HuH-7 (cell line): ENCODE data around the gene SPATC1L.
A peak's percentile ranks its signal among the peaks of the same experiment; 100 is the strongest.
"Not testable (repeated sequence)": the region's sequence is repeated elsewhere in the genome, so short reads cannot be mapped to it uniquely, and the experiment has no call there.

ENCODE experiments used
- DNase-seq: peaks from one replicate; pipeline ENCODE4 v3.0.0; 2011; ENCODE audit warnings: low spot score

The SPATC1L gene

GRCh38 chr21:46183910-46184624 lies at the start of gene SPATC1L:
Gene SPATC1L (minus strand): TSS chr21:46184459. CDS start chr21:46182816, 1,643 bp downstream.
- peak; percentile 75 for DNase-seq

GRCh38 chr21:46229923-46230260 lies 45.6 kb upstream of the SPATC1L start:
- DNase-seq = no peak

- DNase-seq = peak; percentile 58
These were observed 45.1 kb upstream of the SPATC1L start for GRCh38 chr21:46229133-46229922.

GRCh38 chr21:46228345-46229051 lies 44.2 kb upstream of the SPATC1L start, which contains the start of gene LSS:
Gene LSS (minus strand): TSS chr21:46228774. CDS start chr21:46228745, 29 bp downstream.
- DNase-seq = peak; percentile 98

GRCh38 chr21:46227811-46228344 lies 43.6 kb upstream of the SPATC1L start:
- no peak for DNase-seq

- DNase-seq = peak; percentile 20
These were observed 42.8 kb upstream of the SPATC1L start for GRCh38 chr21:46226920-46227599.

GRCh38 chr21:46226146-46226545 lies 41.9 kb upstream of the SPATC1L start:
- DNase-seq = no peak

- not testable (repeated sequence) for DNase-seq
These were observed 39.4 kb upstream of the SPATC1L start for GRCh38 chr21:46223661-46224060.

GRCh38 chr21:46223217-46223616 lies 39.0 kb upstream of the SPATC1L start:
- no peak for DNase-seq

- no peak for DNase-seq
These were observed 38.3 kb upstream of the SPATC1L start for GRCh38 chr21:46222436-46223116.

GRCh38 chr21:46221664-46222435 lies 37.6 kb upstream of the SPATC1L start:
- DNase-seq = no peak

- DNase-seq = no peak
These were observed 36.6 kb upstream of the SPATC1L start for GRCh38 chr21:46220847-46221246.

GRCh38 chr21:46220275-46220810 lies 36.1 kb upstream of the SPATC1L start:
- DNase-seq = no peak

GRCh38 chr21:46219591-46220239 lies 35.5 kb upstream of the SPATC1L start:
- no peak for DNase-seq

GRCh38 chr21:46218906-46219590 lies 34.8 kb upstream of the SPATC1L start:
- DNase-seq = no peak

GRCh38 chr21:46217511-46218196 lies 33.4 kb upstream of the SPATC1L start:
- DNase-seq = no peak

- no peak for DNase-seq
These were observed 32.0 kb upstream of the SPATC1L start for GRCh38 chr21:46216132-46216747.
